Astrocyte (in vitro differentiated cells and primary cell): ENCODE data around the gene PRF1.

Experiments
- EZH2 ChIP-seq: IDR thresholded peaks from 2 replicates; pipeline ENCODE4 v1.6.1; 2012; ENCODE audit warnings: mild to moderate bottlenecking, low read length, inconsistent platforms; ENCODE audit not compliant: insufficient read depth
- TF ChIP-seq, protein P1 (sequence below): IDR thresholded peaks from 2 replicates; pipeline ENCODE4 v1.5.1; 2011; ENCODE audit warnings: low read depth, mild to moderate bottlenecking, inconsistent platforms, low read length, moderate library complexity; ENCODE audit not compliant: insufficient read depth

DNA sequence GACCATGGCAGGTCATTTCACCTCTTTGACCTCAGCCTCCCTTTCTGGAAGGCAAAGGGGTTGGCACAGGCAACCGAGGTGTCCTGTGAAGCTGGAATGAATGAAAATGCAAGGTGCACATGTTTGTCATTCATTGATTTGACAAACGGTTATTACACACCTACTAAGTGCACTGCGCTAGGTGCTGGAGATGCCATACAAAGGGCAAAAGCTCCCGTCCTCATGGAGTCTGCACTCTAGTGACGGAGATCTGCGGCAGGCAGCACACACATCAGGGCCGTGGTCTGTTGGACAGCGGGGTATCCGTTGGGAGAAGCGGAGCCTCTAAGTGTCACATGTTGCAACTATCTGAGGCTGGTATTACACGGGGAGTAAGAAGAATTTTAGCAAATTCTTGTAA, 44.2 kb downstream of the PRF1 start:
- TF ChIP-seq, protein P1, sequence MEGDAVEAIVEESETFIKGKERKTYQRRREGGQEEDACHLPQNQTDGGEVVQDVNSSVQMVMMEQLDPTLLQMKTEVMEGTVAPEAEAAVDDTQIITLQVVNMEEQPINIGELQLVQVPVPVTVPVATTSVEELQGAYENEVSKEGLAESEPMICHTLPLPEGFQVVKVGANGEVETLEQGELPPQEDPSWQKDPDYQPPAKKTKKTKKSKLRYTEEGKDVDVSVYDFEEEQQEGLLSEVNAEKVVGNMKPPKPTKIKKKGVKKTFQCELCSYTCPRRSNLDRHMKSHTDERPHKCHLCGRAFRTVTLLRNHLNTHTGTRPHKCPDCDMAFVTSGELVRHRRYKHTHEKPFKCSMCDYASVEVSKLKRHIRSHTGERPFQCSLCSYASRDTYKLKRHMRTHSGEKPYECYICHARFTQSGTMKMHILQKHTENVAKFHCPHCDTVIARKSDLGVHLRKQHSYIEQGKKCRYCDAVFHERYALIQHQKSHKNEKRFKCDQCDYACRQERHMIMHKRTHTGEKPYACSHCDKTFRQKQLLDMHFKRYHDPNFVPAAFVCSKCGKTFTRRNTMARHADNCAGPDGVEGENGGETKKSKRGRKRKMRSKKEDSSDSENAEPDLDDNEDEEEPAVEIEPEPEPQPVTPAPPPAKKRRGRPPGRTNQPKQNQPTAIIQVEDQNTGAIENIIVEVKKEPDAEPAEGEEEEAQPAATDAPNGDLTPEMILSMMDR: no peak
- TF ChIP-seq EZH2: no peak
